Activated CD8-positive, alpha-beta memory T cell treated with anti-CD3 and anti-CD28 coated beads, Interleukin-2, amount 50 U/mL, for 48 hours (primary cell): Measurements from ENCODE around the gene TFCP2.
"Not testable (repeated sequence)": the region's sequence is repeated elsewhere in the genome, so short reads cannot be mapped to it uniquely, and the experiment has no call there.

Experiments
- DNase-seq: peaks from one replicate; pipeline ENCODE4 v3.0.0-alpha.2; 2020

TFCP2 gene, protein sequence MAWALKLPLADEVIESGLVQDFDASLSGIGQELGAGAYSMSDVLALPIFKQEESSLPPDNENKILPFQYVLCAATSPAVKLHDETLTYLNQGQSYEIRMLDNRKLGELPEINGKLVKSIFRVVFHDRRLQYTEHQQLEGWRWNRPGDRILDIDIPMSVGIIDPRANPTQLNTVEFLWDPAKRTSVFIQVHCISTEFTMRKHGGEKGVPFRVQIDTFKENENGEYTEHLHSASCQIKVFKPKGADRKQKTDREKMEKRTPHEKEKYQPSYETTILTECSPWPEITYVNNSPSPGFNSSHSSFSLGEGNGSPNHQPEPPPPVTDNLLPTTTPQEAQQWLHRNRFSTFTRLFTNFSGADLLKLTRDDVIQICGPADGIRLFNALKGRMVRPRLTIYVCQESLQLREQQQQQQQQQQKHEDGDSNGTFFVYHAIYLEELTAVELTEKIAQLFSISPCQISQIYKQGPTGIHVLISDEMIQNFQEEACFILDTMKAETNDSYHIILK

DNA sequence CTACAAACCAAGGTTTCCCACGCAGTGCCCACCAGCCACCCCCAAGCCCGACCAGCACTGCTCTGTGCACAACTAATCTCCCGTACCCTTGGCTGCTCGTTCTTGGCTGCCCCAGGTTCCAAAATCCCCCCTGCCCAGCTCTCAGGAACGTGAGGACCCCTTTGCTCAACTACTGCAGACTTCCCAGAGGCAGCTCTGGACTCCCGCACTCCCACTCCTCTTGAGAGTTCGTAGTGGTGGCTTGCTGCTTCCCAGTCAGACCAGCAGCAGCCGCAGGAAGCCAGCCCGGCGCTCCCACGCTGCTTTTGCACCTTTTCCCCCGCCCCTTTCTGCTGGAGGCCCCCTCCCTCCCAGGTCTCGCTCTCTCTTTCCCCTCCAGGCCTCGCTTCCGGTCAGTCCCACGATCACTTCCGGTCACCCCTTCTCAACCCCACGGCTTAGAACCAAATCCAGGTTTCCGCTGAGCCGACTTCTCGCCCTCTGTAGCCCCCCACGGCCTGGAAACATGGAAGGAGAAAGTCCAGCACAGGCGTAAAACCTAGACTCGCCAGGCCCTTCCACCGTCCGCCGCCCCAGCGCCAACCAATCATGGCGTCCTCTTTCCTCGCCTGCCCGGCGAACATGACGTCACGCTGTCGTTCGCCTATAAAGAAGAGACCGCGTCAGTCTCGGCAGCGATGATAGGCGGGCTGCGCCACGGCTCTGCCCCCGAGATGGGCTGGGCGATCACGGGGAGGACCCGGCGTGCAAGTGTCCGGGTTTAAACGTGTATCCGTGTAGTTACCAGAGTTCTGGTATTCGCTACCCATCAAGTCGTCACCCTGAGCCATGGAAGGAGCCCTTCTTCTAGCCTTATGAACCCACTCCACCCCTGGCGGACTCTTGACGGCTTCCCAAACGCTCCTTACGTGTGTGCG, at the start of gene TFCP2:
Gene TFCP2, minus strand, starts transcription at position 621 of the 917 bp plus-strand sequence. CDS start 713 bp downstream, outside the sequence.
- DNase-seq: peak; percentile 95

DNA sequence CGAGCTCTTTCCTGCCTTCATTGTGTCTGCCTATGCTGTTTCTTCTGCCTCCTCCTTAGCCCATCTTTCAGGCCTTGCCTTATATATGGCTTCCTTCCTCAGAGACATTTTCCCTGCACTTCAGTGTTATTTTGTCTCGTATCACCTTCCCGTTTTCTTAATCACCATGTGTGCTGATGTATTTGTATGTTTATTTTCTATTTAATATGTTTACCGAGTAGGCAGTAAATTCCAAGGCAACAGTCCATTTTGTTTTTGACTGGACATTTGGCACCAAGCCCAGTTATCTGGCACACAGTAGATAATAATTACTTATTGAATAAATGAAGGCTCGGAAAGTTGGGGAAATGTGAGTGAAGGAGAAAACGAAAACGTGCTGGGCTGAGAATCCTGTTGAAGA, 49.5 kb upstream of the TFCP2 start:
- no peak for DNase-seq

DNA sequence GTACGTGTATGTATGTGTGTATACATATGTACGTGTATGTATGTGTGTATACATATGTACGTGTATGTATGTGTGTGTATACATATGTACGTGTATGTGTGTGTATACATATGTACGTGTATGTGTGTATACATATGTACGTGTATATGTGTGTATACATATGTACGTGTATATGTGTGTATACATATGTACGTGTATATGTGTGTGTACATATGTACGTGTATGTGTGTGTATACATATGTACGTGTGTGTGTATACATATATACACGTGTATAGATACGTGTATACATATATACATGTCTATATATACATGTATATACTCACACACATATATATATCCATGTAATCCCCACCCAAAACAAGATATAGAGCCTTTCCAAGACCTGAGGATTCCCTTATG, 46.9 kb upstream of the TFCP2 start:
- not testable (repeated sequence) for DNase-seq

DNA sequence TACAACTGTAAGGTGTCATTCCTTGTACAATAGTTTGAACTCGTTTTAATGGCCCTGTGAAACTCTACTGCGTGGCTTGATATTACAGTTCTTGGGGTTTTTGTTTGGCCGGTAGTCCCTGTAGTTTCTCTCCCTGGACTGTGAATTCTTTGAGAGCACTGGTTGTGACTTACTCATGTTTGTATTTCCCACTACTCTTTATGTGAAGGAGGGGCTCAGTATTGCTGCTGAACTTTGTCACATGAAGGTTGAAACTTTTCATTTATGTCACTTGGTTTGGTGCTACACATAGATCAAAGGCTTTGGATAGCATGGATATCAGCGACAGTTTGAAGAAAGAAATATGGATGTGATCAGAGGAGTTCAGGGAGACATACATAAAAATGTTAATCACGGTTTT, 46.4 kb upstream of the TFCP2 start:
- DNase-seq: no peak

DNA sequence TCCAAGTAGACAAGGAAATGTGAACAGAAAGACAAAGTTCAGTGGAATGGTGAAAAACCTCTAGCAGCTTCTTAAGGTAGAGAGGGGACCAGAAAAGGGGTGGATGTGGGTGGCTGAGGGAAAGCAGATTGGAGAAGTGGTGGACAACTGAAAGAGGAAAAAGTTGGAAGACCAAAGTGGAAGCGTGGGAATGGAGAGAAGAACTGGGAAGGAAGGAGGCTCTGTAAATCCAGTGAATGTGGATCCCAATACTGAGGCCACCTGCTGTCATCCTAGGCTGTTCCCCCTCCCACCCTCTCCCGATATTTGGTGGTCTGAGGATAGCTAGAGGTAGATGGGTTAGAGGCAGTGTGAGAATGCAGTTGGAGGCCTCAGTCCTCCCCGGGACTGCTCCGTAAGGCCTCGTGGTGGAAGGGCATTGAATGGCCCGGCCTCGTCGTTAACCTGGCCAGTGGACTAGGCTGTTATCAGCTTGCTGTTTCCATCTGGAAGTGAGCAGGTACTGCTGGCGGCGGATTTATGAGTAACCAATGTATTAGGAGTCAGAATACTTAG, 45.7 kb upstream of the TFCP2 start:
- no peak for DNase-seq

DNA sequence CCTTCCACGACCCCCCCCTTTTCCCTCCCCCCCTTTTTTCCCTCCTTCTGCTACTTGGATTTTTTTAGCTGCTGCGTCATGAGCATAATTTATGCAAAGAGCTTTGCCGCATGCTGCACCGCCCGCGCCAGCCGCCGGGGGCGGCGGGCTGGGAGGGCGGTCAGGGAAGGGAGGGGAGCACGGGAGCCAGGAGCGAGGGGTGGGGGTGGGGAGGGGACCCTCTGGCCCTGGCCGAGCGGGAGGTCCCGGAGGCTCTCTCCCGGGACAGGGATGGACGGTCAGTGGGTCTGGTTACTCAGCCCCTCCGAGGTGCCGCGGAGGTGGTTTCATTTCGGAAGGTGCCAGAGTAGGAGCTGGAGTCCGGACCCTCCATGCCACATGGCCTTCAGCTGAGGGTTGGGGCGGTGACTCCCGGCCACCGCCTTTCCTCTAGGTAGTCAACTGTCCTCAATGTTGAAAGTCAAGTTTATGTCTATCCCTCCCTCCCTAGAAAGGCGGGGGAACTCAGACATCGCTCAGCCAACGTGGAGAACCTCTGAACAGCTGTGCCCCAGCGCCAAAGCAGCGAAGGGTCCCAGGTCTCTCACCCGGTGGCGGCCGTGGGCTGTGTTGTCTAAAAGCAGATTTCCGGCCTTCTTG, 45.2 kb upstream of the TFCP2 start, which contains the start of gene POU6F1:
Gene POU6F1, minus strand, starts transcription at position 95 of the 639 bp plus-strand sequence. CDS start 11,226 bp downstream, outside the sequence.
- DNase-seq: peak; percentile 81

DNA sequence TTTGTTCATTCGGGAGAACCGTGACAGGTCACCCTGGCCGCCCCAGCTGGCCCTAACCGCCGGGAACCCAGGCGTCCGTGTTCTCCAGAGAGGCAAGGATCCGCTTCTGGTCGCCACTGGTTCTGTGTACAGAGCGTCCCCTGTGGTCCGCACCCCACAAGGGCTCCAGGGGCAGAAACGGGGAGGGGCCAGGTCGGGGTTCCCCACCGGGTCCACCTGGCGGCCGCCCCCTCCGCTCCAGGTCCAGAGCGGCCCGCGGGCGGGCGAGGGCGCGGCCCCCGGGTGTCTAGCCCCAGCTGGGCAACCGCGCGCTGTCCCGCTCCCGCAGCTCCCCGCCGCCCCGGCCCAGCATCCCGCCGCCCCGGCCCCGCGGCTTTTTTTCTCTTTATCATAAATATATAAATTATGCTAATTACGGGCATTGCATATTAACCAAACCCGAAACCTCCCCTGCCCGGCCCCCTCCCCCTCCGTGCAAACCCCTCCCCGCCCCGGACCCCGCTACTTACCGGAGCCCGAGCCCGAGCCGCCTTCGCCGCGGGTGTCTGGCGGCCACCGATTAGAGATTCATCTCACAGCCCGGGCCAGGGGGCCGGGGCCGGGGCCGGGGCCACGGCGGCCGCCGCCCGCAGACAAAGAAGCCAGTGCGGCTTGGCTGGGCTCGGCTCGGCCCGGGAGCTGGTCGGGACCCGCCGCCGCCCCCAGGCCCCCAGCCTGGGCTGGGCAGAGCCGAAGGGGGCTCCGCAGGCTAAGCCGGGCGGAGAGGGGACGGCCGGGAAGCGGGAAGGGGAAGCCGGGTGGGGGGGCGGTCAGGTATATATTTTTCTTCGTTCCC, 44.4 kb upstream of the TFCP2 start:
- DNase-seq: peak; percentile 72

DNA sequence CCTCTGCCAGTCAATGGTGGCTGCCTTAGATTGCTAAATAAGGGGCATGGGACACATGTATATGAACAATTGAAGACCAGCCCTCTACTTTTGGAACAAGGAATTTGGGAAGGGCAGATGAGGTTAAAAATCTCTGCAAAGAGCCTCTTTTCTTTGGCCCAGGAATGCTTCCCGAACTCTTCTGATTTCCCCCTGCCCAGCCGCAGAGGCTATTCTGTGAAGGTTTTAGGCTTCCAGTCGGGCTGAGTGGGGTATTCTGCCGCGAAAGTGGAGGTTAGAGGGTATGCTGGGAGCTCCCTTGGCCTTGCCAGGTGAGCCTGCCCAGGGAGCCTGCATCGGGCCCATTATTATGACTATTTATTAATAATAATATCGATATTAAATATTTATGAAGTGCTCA, 43.7 kb upstream of the TFCP2 start:
- DNase-seq: no peak

DNA sequence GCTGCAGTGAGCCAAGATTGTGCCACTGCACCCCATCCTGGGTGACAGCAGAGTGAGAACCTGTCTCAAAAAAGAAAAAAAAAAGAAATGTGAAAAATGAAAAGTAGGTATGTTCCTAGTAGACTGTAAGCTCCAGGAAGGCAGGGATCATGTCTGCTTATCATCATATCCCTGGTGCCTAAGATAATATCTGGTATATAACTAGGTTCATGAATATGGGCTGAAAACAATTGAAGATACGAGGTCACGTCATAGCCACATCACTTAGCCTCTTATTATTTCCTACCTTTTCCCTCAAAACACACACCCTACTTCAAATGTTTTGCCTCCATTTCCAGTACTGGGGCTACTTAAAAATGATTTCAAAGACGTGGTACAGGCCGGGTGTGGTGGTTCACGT, 42.0 kb upstream of the TFCP2 start:
- DNase-seq: no peak

DNA sequence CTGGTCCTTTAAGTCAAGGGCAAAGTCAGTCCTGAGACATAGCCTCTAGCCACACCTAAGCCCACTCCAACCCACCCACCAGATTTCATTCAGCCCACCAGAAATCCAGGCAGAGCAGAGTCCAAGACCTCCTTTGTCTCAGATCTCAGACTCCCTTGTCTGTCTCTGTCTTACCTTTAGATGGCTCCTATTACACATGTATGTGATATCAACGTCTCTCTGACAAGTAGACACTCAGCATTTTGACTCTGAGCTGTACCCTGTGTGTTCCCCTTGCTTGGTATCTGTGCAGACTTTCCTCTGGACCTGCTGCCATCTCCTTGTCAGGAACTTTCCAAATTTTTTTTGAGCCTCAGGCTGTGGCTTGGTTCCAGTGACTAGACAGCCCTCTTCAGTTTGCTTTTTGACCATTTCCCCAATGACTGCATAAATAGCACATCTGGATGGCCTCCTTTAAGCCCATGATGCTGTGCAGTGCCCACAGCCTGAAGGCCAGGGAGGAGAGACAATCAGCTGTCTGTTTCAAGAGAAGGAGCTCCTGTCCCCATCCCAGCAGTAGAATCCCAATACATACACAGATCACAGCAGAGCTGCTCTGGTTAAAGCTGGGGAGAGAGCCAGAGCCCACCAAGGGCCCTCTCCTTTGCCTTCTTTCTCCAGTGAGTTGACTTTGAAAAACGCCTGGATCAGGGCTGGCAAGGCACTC, 37.9 kb upstream of the TFCP2 start:
- no peak for DNase-seq

DNA sequence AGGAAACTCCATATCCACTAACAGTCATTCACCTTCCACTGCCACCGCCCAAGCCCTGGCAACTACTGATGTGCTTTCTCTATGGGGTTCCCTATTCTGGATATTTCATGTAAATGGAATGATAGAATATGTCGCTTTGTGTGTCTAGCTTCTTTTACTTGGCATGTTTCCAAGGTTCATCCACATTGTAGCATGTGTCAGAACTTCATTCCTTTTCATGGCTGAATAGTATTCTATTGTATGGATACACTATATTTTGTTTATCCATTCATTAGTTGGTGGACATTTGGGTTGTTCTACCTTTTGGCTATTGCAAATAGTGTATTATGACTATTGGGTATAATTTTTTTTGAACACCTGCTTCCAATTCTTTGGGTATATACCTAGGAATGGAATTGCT, 36.3 kb upstream of the TFCP2 start:
- no peak for DNase-seq

DNA sequence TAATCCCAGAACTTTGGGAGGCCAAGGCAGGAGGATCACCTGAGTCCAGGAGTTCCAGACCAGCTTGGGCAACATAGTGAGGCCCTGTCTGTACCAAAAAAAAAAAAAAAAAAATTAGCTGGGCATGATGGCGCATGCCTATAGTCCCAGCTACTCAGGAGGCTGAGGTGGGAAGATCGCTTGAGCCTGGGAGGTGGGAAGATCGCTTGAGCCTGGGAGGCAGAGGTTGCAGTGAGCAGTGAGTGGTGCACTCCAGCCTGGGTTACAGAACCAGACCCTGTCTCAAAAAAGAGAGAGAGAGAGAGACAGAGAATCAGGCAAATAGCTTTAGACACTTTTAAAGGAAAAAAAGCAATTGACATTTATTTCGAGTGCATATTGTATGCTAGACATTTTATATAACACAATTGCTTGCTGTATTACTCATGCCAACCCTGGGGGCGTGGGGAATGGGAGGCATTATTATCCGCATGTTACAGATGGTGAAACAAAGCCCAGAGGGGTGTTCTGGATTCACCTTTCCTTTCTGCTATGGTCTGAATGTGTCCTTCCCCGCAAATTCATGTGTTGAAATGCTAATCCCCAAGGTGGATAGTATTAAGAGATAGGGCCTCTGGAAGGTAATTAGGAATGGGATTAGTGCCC, 35.2 kb upstream of the TFCP2 start:
- DNase-seq: no peak

DNA sequence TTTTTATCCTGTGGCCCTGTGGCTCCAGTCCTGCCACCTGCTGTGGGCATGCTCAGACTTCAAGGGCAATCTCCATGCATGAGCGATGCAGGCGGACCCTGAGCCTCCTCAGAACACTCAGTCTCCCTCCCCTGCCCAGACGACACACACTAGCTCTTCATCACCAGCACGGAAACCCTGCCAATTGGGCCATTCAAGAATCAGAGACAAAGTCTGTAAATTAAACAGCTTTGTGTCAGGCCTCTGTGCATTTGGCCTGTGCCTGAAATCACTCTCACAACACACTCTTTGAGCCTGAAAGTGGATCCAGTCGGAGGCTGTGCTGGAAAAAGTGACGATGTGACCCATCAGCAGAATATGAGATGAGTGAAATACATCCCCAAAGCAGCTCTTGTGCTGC, 32.4 kb upstream of the TFCP2 start:
- DNase-seq: no peak

DNA sequence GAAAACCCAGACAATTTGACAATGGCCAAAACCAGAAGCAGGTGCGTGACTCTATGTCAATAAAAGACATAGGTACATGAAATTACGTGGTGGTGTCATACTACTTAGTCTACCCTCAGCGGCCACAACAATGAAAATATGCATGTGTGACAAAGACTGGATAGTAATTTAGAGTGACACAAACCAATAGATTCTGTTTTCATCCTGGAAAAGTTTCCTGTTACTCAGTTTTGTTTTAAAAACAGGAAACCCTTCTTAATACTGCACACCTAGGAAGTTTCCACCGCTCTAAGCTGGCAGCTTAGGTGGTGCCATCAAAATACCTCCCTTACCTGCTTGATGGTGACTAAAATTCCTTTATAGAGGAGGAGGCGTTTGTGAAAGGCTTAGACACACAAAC, 29.8 kb upstream of the TFCP2 start:
- no peak for DNase-seq

DNA sequence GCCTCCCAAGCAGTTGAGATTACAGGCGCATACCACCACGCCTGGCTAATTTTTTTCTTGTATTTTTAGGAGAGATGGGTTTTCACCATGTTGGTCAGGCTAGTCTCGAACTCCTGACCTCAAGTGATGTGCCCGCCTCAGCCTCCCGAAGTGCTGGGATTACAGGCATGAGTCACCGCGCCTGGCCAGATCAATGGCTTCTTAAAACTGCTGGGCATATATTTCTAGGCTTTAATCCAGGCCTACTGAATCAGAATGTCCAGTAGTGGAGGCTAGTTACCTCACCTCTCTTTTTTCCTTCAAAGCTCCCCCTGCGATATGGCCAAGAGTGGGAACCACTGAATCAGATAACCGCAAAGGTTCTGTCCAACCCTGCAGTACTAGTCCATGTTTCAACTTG, 27.9 kb upstream of the TFCP2 start:
- DNase-seq: no peak

DNA sequence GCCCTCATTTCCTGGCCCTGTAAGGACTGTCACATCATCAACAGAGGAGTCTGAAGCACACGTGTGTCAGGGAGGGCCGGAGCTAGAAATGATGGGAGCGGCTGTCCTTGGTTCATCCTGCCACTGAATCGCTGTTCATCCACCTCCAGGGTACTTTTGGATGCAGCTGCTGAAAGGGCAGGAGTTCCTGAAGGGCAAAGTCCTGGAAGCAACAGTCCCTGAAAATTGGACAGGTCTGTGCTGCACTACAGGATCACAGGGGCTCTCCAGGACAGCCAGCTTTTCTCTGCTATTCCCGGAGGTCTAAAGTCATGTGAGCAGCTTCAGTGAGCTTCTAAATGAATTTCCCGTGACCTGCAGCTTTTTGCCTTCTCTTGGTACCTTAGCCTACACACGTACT, 27.2 kb upstream of the TFCP2 start:
- no peak for DNase-seq

DNA sequence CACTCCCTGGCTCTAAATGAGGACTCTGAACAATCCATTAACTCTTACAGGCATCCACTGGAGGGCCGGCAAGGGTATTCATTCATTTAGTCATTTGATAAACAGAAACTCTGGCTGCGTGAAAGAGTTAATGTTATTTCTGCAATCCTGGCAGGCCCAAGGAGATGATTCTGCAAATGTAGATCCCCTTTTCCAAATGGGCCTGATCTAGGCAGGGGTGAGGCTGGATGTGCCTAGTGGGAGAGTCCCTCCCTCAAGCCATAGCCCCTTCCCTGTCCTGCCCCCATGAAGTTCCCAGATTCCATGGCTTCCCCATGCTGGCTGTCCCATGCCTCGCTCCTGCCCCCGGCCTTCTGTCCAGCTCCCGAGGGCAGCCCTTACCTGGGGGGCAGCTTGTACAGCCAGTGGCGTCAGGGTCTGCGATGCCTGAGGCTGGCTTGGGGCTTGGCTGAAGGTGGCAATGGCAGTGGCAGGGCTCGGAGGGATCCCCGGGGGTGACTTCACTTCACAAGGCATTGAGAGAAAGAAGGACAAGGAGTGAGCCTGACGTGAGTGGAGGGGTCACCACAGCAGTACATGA, 26.5 kb upstream of the TFCP2 start:
- no peak for DNase-seq

DNA sequence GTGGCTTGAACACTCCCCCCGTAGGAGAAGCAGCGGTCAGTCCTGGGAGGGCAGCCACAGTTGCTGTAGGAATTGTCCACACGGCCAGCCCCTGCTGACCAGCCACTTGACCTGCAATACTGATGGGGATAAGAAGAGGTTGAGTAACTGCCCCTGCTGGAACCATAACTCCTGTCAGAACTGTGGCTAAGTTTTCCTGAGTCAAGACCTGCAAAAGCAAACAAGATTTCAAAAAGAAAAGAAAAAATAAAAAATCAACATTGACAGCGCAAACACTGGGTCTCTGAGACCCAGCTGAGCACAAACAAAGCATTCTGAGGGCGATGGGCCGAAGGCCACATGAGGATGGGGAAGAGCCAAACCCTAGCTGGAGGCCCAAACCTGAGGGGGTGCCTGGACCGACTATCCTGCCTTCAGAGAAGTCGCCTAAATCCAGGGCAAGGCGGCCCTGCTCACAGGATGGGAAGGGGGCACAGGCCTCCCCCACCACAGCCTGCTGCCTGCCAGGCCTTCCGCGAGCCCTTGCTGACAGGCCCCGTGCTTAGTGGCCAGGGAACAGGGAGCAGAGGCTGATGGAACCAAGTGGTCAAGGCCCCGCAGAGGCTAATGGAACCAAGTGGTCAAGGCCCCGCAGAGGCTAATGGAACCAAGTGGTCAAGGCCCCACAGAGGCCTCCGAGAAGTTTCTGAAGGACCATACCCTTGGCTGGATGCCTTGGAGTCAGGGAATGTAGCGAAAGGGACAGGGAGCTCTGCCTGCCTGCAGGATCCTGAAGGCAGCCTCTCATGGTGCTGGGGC, 25.8 kb upstream of the TFCP2 start:
- no peak for DNase-seq
